RWPE2 (cell line): ENCODE data around the gene KRT23.

Experiments
- ATAC-seq: fragments of 200-7000 bp; cut with Tn5 transposase; 3 replicates; pipeline ENCODE4 v1.9.1; 2021; ENCODE audit warnings: low read depth
- DNase-seq: peaks from one replicate; pipeline ENCODE4 v3.0.0-alpha.2; 2020; ENCODE audit warnings: low spot score
- H3K27ac ChIP-seq: fragments of 450-650 bp; 2 replicates; pipeline ENCODE4 v1.5.1; 2017; ENCODE audit warnings: mild to moderate bottlenecking; ENCODE audit not compliant: poor library complexity, severe bottlenecking
- H3K27me3 ChIP-seq: fragments of 250-450 bp; sonication (Bioruptor Pico); 2 replicates; pipeline ENCODE4 v1.5.1; 2021; ENCODE audit warnings: mild to moderate bottlenecking, moderate library complexity; ENCODE audit not compliant: insufficient read depth, poor library complexity, severe bottlenecking
- H3K36me3 ChIP-seq: fragments of 250-450 bp; sonication (Bioruptor Pico); 2 replicates; pipeline ENCODE4 v1.5.1; 2020; ENCODE audit warnings: low read depth, mild to moderate bottlenecking, moderate library complexity
- H3K4me1 ChIP-seq: fragments of 250-450 bp; sonication (Bioruptor Pico); 2 replicates; pipeline ENCODE4 v1.5.1; 2021; ENCODE audit warnings: mild to moderate bottlenecking, moderate library complexity; ENCODE audit not compliant: insufficient read depth, poor library complexity, severe bottlenecking
- H3K4me3 ChIP-seq: fragments of 250-450 bp; sonication (Bioruptor Pico); 2 replicates; pipeline ENCODE4 v1.5.1; 2021; ENCODE audit warnings: mild to moderate bottlenecking, moderate library complexity; ENCODE audit not compliant: severe bottlenecking
- H3K9me3 ChIP-seq: fragments of 250-450 bp; sonication (Bioruptor Pico); 2 replicates; pipeline ENCODE4 v1.5.1; 2021; ENCODE audit warnings: mild to moderate bottlenecking, moderate library complexity; ENCODE audit not compliant: severe bottlenecking
- CTCF ChIP-seq: fragments of 450-650 bp; IDR thresholded peaks from one replicate; pipeline ENCODE4 v1.5.1; 2017; ENCODE audit warnings: mild to moderate bottlenecking, moderate library complexity; ENCODE audit not compliant: poor library complexity, severe bottlenecking

The KRT23 gene

GRCh38 chr17:40936976-40937375 lies 470 bp downstream of the KRT23 start:
- Histone ChIP-seq H3K9me3 (no peaks in the 10 kb centered on the region), H3K27me3 (no peaks in the 10 kb centered on the region), H3K36me3 (no peaks in the 10 kb centered on the region), H3K27ac (no peak overlapping the region), H3K4me3 (no peak overlapping the region), H3K4me1 (peaks cover 9% of the 10 kb centered on the region)
- no peak for TF ChIP-seq CTCF
- DNase-seq (no peak), ATAC-seq (no peak)

GRCh38 chr17:40936437-40936971 lies 942 bp downstream of the KRT23 start:
- H3K27me3 ChIP-seq = no peaks in the 10 kb centered on the region
- H3K27ac ChIP-seq = no peak overlapping the region
- H3K36me3 ChIP-seq = no peaks in the 10 kb centered on the region
- peaks cover 9% of the 10 kb centered on the region for H3K4me1 ChIP-seq
- ATAC-seq (no peak), DNase-seq (no peak)
- no peak overlapping the region for H3K4me3 ChIP-seq
- no peak for TF ChIP-seq CTCF
- no peaks in the 10 kb centered on the region for H3K9me3 ChIP-seq

- no peak for TF ChIP-seq CTCF
- no peaks in the 10 kb centered on the region for H3K36me3 ChIP-seq
- DNase-seq (no peak), ATAC-seq (no peak)
- H3K4me3 ChIP-seq = no peak overlapping the region
- no peak overlapping the region for H3K27ac ChIP-seq
- no peaks in the 10 kb centered on the region for H3K9me3 ChIP-seq
- no peaks in the 10 kb centered on the region for H3K27me3 ChIP-seq
- H3K4me1 ChIP-seq = peaks cover 12% of the 10 kb centered on the region
Measured at GRCh38 chr17:40935624-40936023, 1.8 kb downstream of the KRT23 start.

GRCh38 chr17:40932608-40933007 lies 4.8 kb downstream of the KRT23 start:
- peaks cover 12% of the 10 kb centered on the region for H3K4me1 ChIP-seq
- TF ChIP-seq CTCF = no peak
- no peak overlapping the region for H3K4me3 ChIP-seq
- no peak overlapping the region for H3K27ac ChIP-seq
- no peaks in the 10 kb centered on the region for H3K36me3 ChIP-seq
- no peak for ATAC-seq
- DNase-seq = no peak
- H3K9me3 ChIP-seq = no peaks in the 10 kb centered on the region
- no peaks in the 10 kb centered on the region for H3K27me3 ChIP-seq

- no peak for DNase-seq
Measured at GRCh38 chr17:40931311-40931710, 6.1 kb downstream of the KRT23 start.

More at GRCh38 chr17:40931311-40931710, 6.1 kb downstream of the KRT23 start:
- no peak overlapping the region for H3K4me3 ChIP-seq
- no peak for TF ChIP-seq CTCF
- H3K27ac ChIP-seq = no peak overlapping the region
- ATAC-seq = no peak
- H3K9me3 ChIP-seq = no peaks in the 10 kb centered on the region
- peaks cover 3% of the 10 kb centered on the region for H3K4me1 ChIP-seq
- no peaks in the 10 kb centered on the region for H3K36me3 ChIP-seq
- H3K27me3 ChIP-seq = no peaks in the 10 kb centered on the region
